CD4-positive, alpha-beta memory T cell (primary cell): Measurements from ENCODE around the gene SYMPK. TPM values are rescaled to one million over a fixed set of nuclear protein-coding genes. Genes with fewer than 3 reads are reported as not detected.
A peak's percentile ranks its signal among the peaks of the same experiment; 100 is the strongest.

Experiments
- CTCF ChIA-PET: fragments of 350-600 bp; sonication (Branson Sonifier 250); formaldehyde crosslinking; loops from one replicate; lab custom pipeline; 2021; ENCODE audit warnings: inconsistent platforms; ENCODE audit not compliant: partially characterized antibody; lab: Charles Lee
- POLR2A ChIA-PET: fragments of 350-600 bp; sonication (Branson Sonifier 250); formaldehyde crosslinking; loops from one replicate; lab custom pipeline; 2021; ENCODE audit not compliant: partially characterized antibody; lab: Charles Lee
- DNase-seq, 5 donors: peaks; one replicate each; pipeline versions ENCODE4 v3.0.0 to v3.0.0-alpha.2; 2020 to 2022; ENCODE audit warnings: mixed read lengths in 1 of 5
- H3K27ac ChIP-seq: one replicate; pipeline ENCODE4 v1.7.0; 2013; ENCODE audit warnings: low read depth, low read length
- H3K27me3 ChIP-seq: 2 replicates; pipeline ENCODE4 v1.7.0; 2013; ENCODE audit warnings: mild to moderate bottlenecking, low read length, moderate library complexity; ENCODE audit not compliant: insufficient read depth
- H3K36me3 ChIP-seq: 2 replicates; pipeline ENCODE4 v1.7.0; 2013; ENCODE audit warnings: mild to moderate bottlenecking, low read length, moderate library complexity; ENCODE audit not compliant: insufficient read depth
- H3K4me1 ChIP-seq: 2 replicates; pipeline ENCODE4 v1.7.0; 2013; ENCODE audit warnings: mild to moderate bottlenecking, low read length, moderate library complexity; ENCODE audit not compliant: insufficient read depth
- H3K4me3 ChIP-seq, 2 donors: one replicate each; pipeline ENCODE4 v1.7.0; 2013; ENCODE audit warnings: low read length in 2 of 2, mild to moderate bottlenecking in 1 of 2
- H3K9me3 ChIP-seq, 2 donors: one replicate each; pipeline ENCODE4 v1.7.0; 2013; ENCODE audit warnings: low read length in 2 of 2, control low read depth in 1 of 2; ENCODE audit not compliant: control insufficient read depth in 1 of 2
- H3K27ac Mint-ChIP-seq, 7 donors: one replicate each; pipeline ENCODE4 v1.8.0; 2020 to 2021; ENCODE audit warnings: mixed read lengths in 7 of 7, mild to moderate bottlenecking in 6 of 7, inconsistent platforms in 3 of 7, moderate library complexity in 3 of 7
- H3K27me3 Mint-ChIP-seq, 2 donors: one replicate each; pipeline ENCODE4 v1.8.0; 2020 to 2021; ENCODE audit warnings: mixed read lengths in 2 of 2
- H3K36me3 Mint-ChIP-seq, 2 donors: one replicate each; pipeline ENCODE4 v1.8.0; 2020 to 2021; ENCODE audit warnings: mixed read lengths in 2 of 2, inconsistent platforms in 1 of 2, mild to moderate bottlenecking in 1 of 2
- H3K4me1 Mint-ChIP-seq, 4 donors: one replicate each; pipeline ENCODE4 v1.8.0; 2020 to 2021; ENCODE audit warnings: mixed read lengths in 4 of 4, mild to moderate bottlenecking in 1 of 4
- H3K4me3 Mint-ChIP-seq, 8 donors: one replicate each; pipeline ENCODE4 v1.8.0; 2020 to 2021; ENCODE audit warnings: mixed read lengths in 8 of 8, mild to moderate bottlenecking in 7 of 8, moderate library complexity in 6 of 8, inconsistent platforms in 3 of 8
- H3K9me3 Mint-ChIP-seq, 8 donors: one replicate each; pipeline ENCODE4 v1.8.0; 2020 to 2021; ENCODE audit warnings: mixed read lengths in 8 of 8, mild to moderate bottlenecking in 5 of 8, inconsistent platforms in 3 of 8, moderate library complexity in 1 of 8
- intact Hi-C: fragments of 100-400 bp; cut with micrococcal nuclease; formaldehyde crosslinking; loops from one replicate; pipeline ENCODE4 v1.15.1; 2023
- polyA plus RNA-seq, 2 donors: library from polyadenylated mRNA; unstranded; fragments of 300-500 nt; fragmentation: Illumina TruSeq; gene quantifications; one replicate each; pipeline ENCODE4 v1.2.3, GENCODE V29; 2021
- total RNA-seq, 2 experiments: library from RNA; stranded (reverse); gene quantifications; one replicate each; pipeline ENCODE4 v1.2.3, GENCODE V29; 2021

The SYMPK gene
- total and polyA plus RNA-seq, 4 experiments from 2014 or later, result 6.0 to 98.2 (median 55.7) TPM

DNA sequence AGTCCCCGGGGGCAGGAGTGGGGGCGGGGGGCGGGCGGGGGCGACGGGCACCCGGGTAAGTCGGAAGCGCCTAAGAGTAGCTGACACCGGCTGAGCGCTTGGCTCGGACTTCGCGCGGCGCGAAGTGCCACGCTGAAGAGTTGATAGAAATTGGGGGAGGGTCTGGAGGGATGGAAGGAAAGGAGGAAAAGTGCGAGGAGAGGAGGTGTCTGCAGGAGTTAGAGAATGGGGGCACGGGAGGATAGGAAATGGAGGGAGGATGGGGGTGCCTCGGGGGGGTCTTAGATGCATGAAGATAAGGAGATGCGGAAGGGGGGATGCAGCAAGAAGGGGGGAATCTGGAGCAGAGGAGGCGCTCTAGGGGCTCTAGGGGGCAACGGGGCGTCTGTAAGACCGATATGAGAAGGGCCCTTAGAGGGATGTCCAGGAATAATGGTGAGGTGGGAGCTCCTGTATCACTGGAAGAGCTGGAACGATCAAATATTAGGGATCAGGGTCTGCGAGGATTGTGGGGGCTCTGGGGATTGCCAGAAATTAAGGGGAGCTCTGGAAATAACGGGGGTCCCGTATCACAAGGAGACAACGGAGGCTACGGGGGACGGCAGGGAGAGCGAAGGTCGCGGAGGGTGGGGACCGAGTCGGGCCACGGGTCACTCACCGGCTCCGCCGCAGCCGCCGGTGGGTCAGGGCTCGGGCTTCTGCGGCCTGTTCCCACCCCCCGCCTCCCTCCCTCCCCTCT, 39.1 kb upstream of the SYMPK start, which contains the start of gene MYPOP:
Gene MYPOP (minus strand): TSS at position 702 of the 739 bp plus-strand sequence. CDS start 840 bp downstream, outside the sequence.
- no peak for DNase-seq
- peak within 1 kb of the TSS; percentile 94 to 98 (median 96) for H3K4me3 Mint-ChIP-seq
- POLR2A ChIA-PET, result interaction anchor here (0.6 to 4.7 kb wide), 14 partner anchors 10 to 725 kb away, joined by 3 to 83 read pairs (median 6); partner anchors contain the start of genes CCDC61, FOXA3, GIPR and IRF2BP1

GRCh38 chr19:45901432-45901911, 38.5 kb upstream of the SYMPK start:
- no peaks in the 10 kb centered on the region for H3K27me3 ChIP-seq
- Mint-ChIP-seq H3K27me3 (no peaks in the 10 kb centered on the region), H3K36me3 (peaks cover 13 to 27% of the 10 kb centered on the region in 2 donors), H3K27ac (peak overlapping the region in 1 of 7 donors; percentile 88), H3K4me3 (peak overlapping the region in 5 of 8 donors; percentile 31 to 59 (median 49)), H3K9me3 (peaks cover 0 to 4% (median 0%) of the 10 kb centered on the region in 8 donors), H3K4me1 (peaks cover 9 to 32% (median 12%) of the 10 kb centered on the region in 4 donors)
- H3K4me1 ChIP-seq, result peaks cover 19% of the 10 kb centered on the region
- peak in 4 of 5 donors; percentile 22 to 60 (median 26) for DNase-seq
- no peaks in the 10 kb centered on the region for H3K9me3 ChIP-seq
- H3K4me3 ChIP-seq, result no peak overlapping the region
- ChIA-PET POLR2A (interaction anchor here (0.6 to 4.7 kb wide), 7 partner anchors 9 to 701 kb away, joined by 3 to 83 read pairs (median 8); partner anchors contain the start of genes CCDC61 and IRF2BP1), CTCF (interaction anchor here (1.0 to 2.9 kb wide), 3 partner anchors 9 to 37 kb away, joined by 3 to 14 read pairs (median 8); partner anchors contain the start of gene FOXA3)
- H3K36me3 ChIP-seq, result peaks cover 8% of the 10 kb centered on the region
- peak overlapping the region; percentile 79 for H3K27ac ChIP-seq
- intact Hi-C loops, result loop anchor here (5.0 kb wide), 1 partner anchor 116 kb away; no protein-coding TSS in a partner anchor

More for the DNA sequence above, 39.1 kb upstream of the SYMPK start, which contains the start of gene MYPOP:
- peaks cover 19% of the 10 kb centered on the region for H3K4me1 ChIP-seq
- H3K27ac Mint-ChIP-seq, result peak within 1 kb of the TSS; percentile 88 to 96 (median 95)
- CTCF ChIA-PET, result interaction anchor here (1.0 to 2.9 kb wide), 9 partner anchors 10 to 123 kb away, joined by 3 to 14 read pairs (median 5); partner anchors contain the start of genes FOXA3 and IRF2BP1
- intact Hi-C loops, result loop anchor here (1.0 to 5.0 kb wide), 6 partner anchors 16 to 495 kb away; partner anchors contain the start of genes CCDC61, IRF2BP1, POLR1G and SYMPK
- peak within 1 kb of the TSS; percentile 79 for H3K27ac ChIP-seq
- H3K36me3 Mint-ChIP-seq, result peaks cover 13 to 27% of the 10 kb centered on the region in 2 donors
- peak within 1 kb of the TSS; percentile 86 to 90 for H3K4me3 ChIP-seq
- no peaks in the 10 kb centered on the region for H3K27me3 Mint-ChIP-seq
- H3K9me3 ChIP-seq, result no peaks in the 10 kb centered on the region
- peaks cover 0 to 4% (median 0%) of the 10 kb centered on the region in 8 donors for H3K9me3 Mint-ChIP-seq
- no peaks in the 10 kb centered on the region for H3K27me3 ChIP-seq
- H3K36me3 ChIP-seq, result peaks cover 8% of the 10 kb centered on the region
- peaks cover 9 to 32% (median 12%) of the 10 kb centered on the region in 4 donors for H3K4me1 Mint-ChIP-seq

GRCh38 chr19:45900738-45901431, 37.9 kb upstream of the SYMPK start:
- no peak for DNase-seq
- H3K36me3 Mint-ChIP-seq, result peaks cover 13 to 27% of the 10 kb centered on the region in 2 donors
- H3K9me3 Mint-ChIP-seq, result peaks cover 0 to 4% (median 0%) of the 10 kb centered on the region in 8 donors
- intact Hi-C loops, result loop anchor here (5.0 kb wide), 1 partner anchor 116 kb away; no protein-coding TSS in a partner anchor
- H3K27me3 Mint-ChIP-seq, result no peaks in the 10 kb centered on the region
- peaks cover 9 to 32% (median 12%) of the 10 kb centered on the region in 4 donors for H3K4me1 Mint-ChIP-seq
- peak overlapping the region in 4 of 7 donors; percentile 18 to 59 (median 28) for H3K27ac Mint-ChIP-seq
- ChIA-PET POLR2A (interaction anchor here (0.8 to 4.7 kb wide), 3 partner anchors 14 to 38 kb away, joined by 3 to 83 read pairs (median 4); partner anchors contain the start of genes IRF2BP1 and SYMPK), CTCF (interaction anchor here (2.9 kb wide), 1 partner anchor 37 kb away, joined by 14 read pairs; the partner anchor contains the start of gene FOXA3)
- H3K36me3 ChIP-seq, result peaks cover 8% of the 10 kb centered on the region
- no peak overlapping the region for H3K4me3 ChIP-seq
- H3K4me1 ChIP-seq, result peaks cover 19% of the 10 kb centered on the region
- no peaks in the 10 kb centered on the region for H3K9me3 ChIP-seq
- no peaks in the 10 kb centered on the region for H3K27me3 ChIP-seq
- H3K27ac ChIP-seq, result no peak overlapping the region
- peak overlapping the region; percentile 12 to 75 (median 60) for H3K4me3 Mint-ChIP-seq

DNA sequence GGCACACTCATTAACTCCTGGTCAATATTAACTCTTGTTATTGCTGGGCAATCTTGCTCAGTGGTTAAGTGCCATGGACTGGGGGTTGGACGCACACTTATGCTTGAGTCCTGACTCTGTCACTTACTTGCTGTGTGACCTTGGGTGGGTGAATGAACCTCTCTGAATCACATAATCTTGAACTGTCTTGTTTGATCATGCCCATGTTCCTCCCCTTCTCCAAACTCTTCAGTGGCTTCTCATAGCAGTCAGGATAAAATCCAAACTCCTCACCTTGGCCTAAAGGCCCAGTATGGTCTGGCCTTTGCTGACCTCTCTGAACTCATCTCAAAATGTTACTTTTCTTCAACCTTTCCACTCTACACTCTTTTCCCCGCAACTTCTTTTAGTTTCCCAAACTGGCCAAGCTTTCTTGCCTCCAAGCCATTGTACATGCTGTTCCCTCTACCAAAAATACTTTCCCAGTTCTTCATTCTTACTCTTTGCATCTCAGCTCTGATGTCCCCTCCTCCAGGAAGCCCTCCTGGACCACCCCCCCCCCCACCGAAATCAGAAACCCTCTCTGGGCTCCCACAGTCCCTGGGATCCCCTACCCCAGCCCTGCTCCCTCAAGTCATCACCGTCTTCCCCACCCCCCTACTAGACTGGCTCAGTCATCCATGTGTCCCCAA, 37.1 kb upstream of the SYMPK start:
- Mint-ChIP-seq H3K9me3 (peaks cover 0 to 4% (median 0%) of the 10 kb centered on the region in 8 donors), H3K27ac (peak overlapping the region in 2 of 7 donors; percentile 27 to 72), H3K4me1 (peaks cover 11 to 32% (median 15%) of the 10 kb centered on the region in 4 donors), H3K4me3 (peak overlapping the region in 4 of 8 donors; percentile 10 to 45 (median 36)), H3K36me3 (peaks cover 18 to 33% of the 10 kb centered on the region in 2 donors), H3K27me3 (no peaks in the 10 kb centered on the region)
- CTCF ChIA-PET, result no interaction called here
- POLR2A ChIA-PET, result interaction anchor here (0.8 to 4.7 kb wide), 2 partner anchors 14 to 37 kb away, joined by 3 to 83 read pairs; partner anchors contain the start of genes IRF2BP1 and SYMPK
- Histone ChIP-seq H3K36me3 (peaks cover 8% of the 10 kb centered on the region), H3K4me1 (peaks cover 19% of the 10 kb centered on the region), H3K9me3 (no peaks in the 10 kb centered on the region), H3K27me3 (no peaks in the 10 kb centered on the region), H3K27ac (no peak overlapping the region), H3K4me3 (no peak overlapping the region)
- intact Hi-C loops, result loop anchor here (5.0 kb wide), 1 partner anchor 117 kb away; no protein-coding TSS in a partner anchor
- DNase-seq, result no peak

DNA sequence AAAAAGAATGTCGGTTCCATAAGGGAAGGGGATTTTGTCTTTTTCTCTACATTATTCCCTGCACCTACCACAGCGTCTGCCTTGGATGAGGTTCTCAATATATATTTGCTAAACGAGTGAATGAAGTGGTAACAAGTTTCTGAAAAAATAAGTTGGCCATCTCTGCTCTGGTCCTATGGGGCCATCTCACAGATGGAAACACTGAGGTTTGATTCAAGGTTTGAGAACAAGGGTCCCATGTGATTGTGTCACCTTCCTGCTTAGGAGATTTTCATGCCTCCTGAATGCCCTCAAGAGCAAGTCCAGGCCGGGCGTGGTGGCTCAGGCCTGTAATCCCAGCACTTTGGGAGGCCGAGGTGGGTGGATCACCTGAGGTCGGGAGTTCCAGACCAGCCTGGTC, 36.3 kb upstream of the SYMPK start:
- intact Hi-C loops, result no loop called here
- Histone ChIP-seq H3K27me3 (no peaks in the 10 kb centered on the region), H3K4me1 (peaks cover 19% of the 10 kb centered on the region), H3K27ac (no peak overlapping the region), H3K4me3 (no peak overlapping the region), H3K9me3 (no peaks in the 10 kb centered on the region), H3K36me3 (peaks cover 8% of the 10 kb centered on the region)
- CTCF ChIA-PET, result no interaction called here
- peaks cover 0 to 4% (median 0%) of the 10 kb centered on the region in 8 donors for H3K9me3 Mint-ChIP-seq
- POLR2A ChIA-PET, result no interaction called here
- DNase-seq, result no peak
- no peaks in the 10 kb centered on the region for H3K27me3 Mint-ChIP-seq
- peaks cover 11 to 32% (median 16%) of the 10 kb centered on the region in 4 donors for H3K4me1 Mint-ChIP-seq
- H3K36me3 Mint-ChIP-seq, result peaks cover 21 to 37% of the 10 kb centered on the region in 2 donors
- peak overlapping the region in 1 of 8 donors; percentile 15 for H3K4me3 Mint-ChIP-seq
- H3K27ac Mint-ChIP-seq, result no peak overlapping the region

GRCh38 chr19:45897261-45897812, 34.4 kb upstream of the SYMPK start:
- intact Hi-C loops, result no loop called here
- Mint-ChIP-seq H3K27ac (no peak overlapping the region), H3K4me3 (no peak overlapping the region), H3K36me3 (peaks cover 21 to 34% of the 10 kb centered on the region in 2 donors), H3K4me1 (peaks cover 9 to 20% (median 16%) of the 10 kb centered on the region in 4 donors), H3K27me3 (no peaks in the 10 kb centered on the region), H3K9me3 (peaks cover 0 to 2% (median 0%) of the 10 kb centered on the region in 8 donors)
- ChIA-PET CTCF (no interaction called here), POLR2A (interaction anchor here (0.6 kb wide), 1 partner anchor 79 kb away, joined by 3 read pairs; no protein-coding TSS in a partner anchor)
- Histone ChIP-seq H3K4me1 (peaks cover 12% of the 10 kb centered on the region), H3K9me3 (no peaks in the 10 kb centered on the region), H3K27me3 (no peaks in the 10 kb centered on the region), H3K27ac (no peak overlapping the region), H3K4me3 (no peak overlapping the region), H3K36me3 (peaks cover 8% of the 10 kb centered on the region)
- DNase-seq, result no peak
